Measurements from ENCODE around the gene CDKAL1. TPM values are rescaled to one million over a fixed set of nuclear protein-coding genes. Genes with fewer than 3 reads are reported as not detected.

CDKAL1 gene
- total RNA-seq, 4 donors from 2014 or later: 10.3 to 11.2 (median 10.5) TPM

- Histone ChIP-seq H3K27me3 (no peaks in the 10 kb centered on the region), H3K27ac (replicated peaks in 1 of 4) (no peak overlapping the region), H3K4me1 (peaks cover 0 to 10% (median 0%) of the 10 kb centered on the region in 4 donors), H3K4me3 (no peak overlapping the region), H3K9me3 (no peaks in the 10 kb centered on the region), H3K36me3 (no peaks in the 10 kb centered on the region)
- TF ChIP-seq EP300 (IDR thresholded peaks at IDR 0.05) (no peak), CTCF (IDR thresholded peaks at IDR 0.05) (no peak), POLR2AphosphoS5 (IDR thresholded peaks at IDR 0.05) (no peak), POLR2A (IDR thresholded peaks at IDR 0.05; ENCODE audit: low read depth) (no peak)
- DNase-seq (ENCODE audit: extremely low spot score): no peak
- WGBS: 97% methylated on average over 5 of the region's 5 CpGs
- intact Hi-C loops (cut with DNase I): no loop called here
Measured at GRCh38 chr6:21031182-21031581, 496.9 kb downstream of the CDKAL1 start.

- DNase-seq (ENCODE audit: extremely low spot score): no peak
- intact Hi-C loops (cut with DNase I): no loop called here
- no peaks in the 10 kb centered on the region for H3K27me3 ChIP-seq
- no peaks in the 10 kb centered on the region for H3K36me3 ChIP-seq
- no peak for TF ChIP-seq POLR2AphosphoS5 (IDR thresholded peaks at IDR 0.05)
- TF ChIP-seq POLR2A (IDR thresholded peaks at IDR 0.05; ENCODE audit: low read depth): no peak
- no peak for TF ChIP-seq CTCF (IDR thresholded peaks at IDR 0.05)
- TF ChIP-seq EP300 (IDR thresholded peaks at IDR 0.05): no peak
- peaks cover 0 to 10% (median 0%) of the 10 kb centered on the region in 4 donors for H3K4me1 ChIP-seq
- H3K9me3 ChIP-seq: no peaks in the 10 kb centered on the region
- H3K27ac ChIP-seq (replicated peaks in 1 of 4): no peak overlapping the region
- H3K4me3 ChIP-seq: no peak overlapping the region
- 64% methylated on average over 1 of the region's 1 CpG for WGBS
Measured at GRCh38 chr6:21033084-21033483, 498.8 kb downstream of the CDKAL1 start.

GRCh38 chr6:21033575-21034026, 499.3 kb downstream of the CDKAL1 start:
- WGBS: 65% methylated on average over 4 of the region's 4 CpGs
- TF ChIP-seq POLR2AphosphoS5 (IDR thresholded peaks at IDR 0.05): peak in 1 of 2 donors; percentile 31
- no peak for TF ChIP-seq CTCF (IDR thresholded peaks at IDR 0.05)
- TF ChIP-seq EP300 (IDR thresholded peaks at IDR 0.05): no peak
- no peak for TF ChIP-seq POLR2A (IDR thresholded peaks at IDR 0.05; ENCODE audit: low read depth)
- H3K4me3 ChIP-seq: no peak overlapping the region
- H3K27ac ChIP-seq (replicated peaks in 1 of 4): peak overlapping the region in 1 of 4 donors; percentile 19
- no peaks in the 10 kb centered on the region for H3K36me3 ChIP-seq
- H3K27me3 ChIP-seq: no peaks in the 10 kb centered on the region
- no peaks in the 10 kb centered on the region for H3K9me3 ChIP-seq
- intact Hi-C loops (cut with DNase I): no loop called here
- H3K4me1 ChIP-seq: peaks cover 0 to 10% (median 0%) of the 10 kb centered on the region in 4 donors
- no peak for DNase-seq (ENCODE audit: extremely low spot score)

- H3K27ac ChIP-seq (replicated peaks in 1 of 4): no peak overlapping the region
- DNase-seq (ENCODE audit: extremely low spot score): no peak
- intact Hi-C loops (cut with DNase I): no loop called here
- peaks cover 0 to 10% (median 0%) of the 10 kb centered on the region in 4 donors for H3K4me1 ChIP-seq
- no peaks in the 10 kb centered on the region for H3K9me3 ChIP-seq
- no peaks in the 10 kb centered on the region for H3K36me3 ChIP-seq
- TF ChIP-seq POLR2AphosphoS5 (IDR thresholded peaks at IDR 0.05) (no peak), EP300 (IDR thresholded peaks at IDR 0.05) (no peak)
- WGBS: 78% methylated on average over 3 of the region's 3 CpGs
- no peak overlapping the region for H3K4me3 ChIP-seq
- no peaks in the 10 kb centered on the region for H3K27me3 ChIP-seq
Measured at GRCh38 chr6:21034345-21034744, 500.1 kb downstream of the CDKAL1 start.

- Histone ChIP-seq H3K36me3 (no peaks in the 10 kb centered on the region), H3K27me3 (no peaks in the 10 kb centered on the region), H3K27ac (replicated peaks in 1 of 4) (no peak overlapping the region), H3K4me1 (peaks cover 0 to 10% (median 0%) of the 10 kb centered on the region in 4 donors), H3K4me3 (no peak overlapping the region), H3K9me3 (no peaks in the 10 kb centered on the region)
- no peak for DNase-seq (ENCODE audit: extremely low spot score)
- WGBS: 94% methylated on average over 1 of the region's 1 CpG
- TF ChIP-seq POLR2A (IDR thresholded peaks at IDR 0.05; ENCODE audit: low read depth) (no peak), EP300 (IDR thresholded peaks at IDR 0.05) (no peak)
- intact Hi-C loops (cut with DNase I): no loop called here
Measured at GRCh38 chr6:21037453-21037852, 503.2 kb downstream of the CDKAL1 start.

- Histone ChIP-seq H3K27ac (replicated peaks in 1 of 4) (no peak overlapping the region), H3K9me3 (no peaks in the 10 kb centered on the region), H3K4me3 (no peak overlapping the region), H3K4me1 (no peaks in the 10 kb centered on the region), H3K27me3 (no peaks in the 10 kb centered on the region), H3K36me3 (no peaks in the 10 kb centered on the region)
- no peak for DNase-seq (ENCODE audit: extremely low spot score)
- intact Hi-C loops (cut with DNase I): no loop called here
- WGBS: 87% methylated on average over 7 of the region's 7 CpGs
- TF ChIP-seq POLR2A (IDR thresholded peaks at IDR 0.05; ENCODE audit: low read depth): no peak
- no peak for TF ChIP-seq POLR2AphosphoS5 (IDR thresholded peaks at IDR 0.05)
- TF ChIP-seq EP300 (IDR thresholded peaks at IDR 0.05): no peak
- TF ChIP-seq CTCF (IDR thresholded peaks at IDR 0.05): no peak
Measured at GRCh38 chr6:21039926-21040325, 505.7 kb downstream of the CDKAL1 start.

Data from esophagus muscularis mucosa (tissue), 4 donors.